Nephron (organoid): ENCODE measurements around the gene ZSWIM6.

ENCODE experiments used
- H3K27ac Mint-ChIP-seq, 3 experiments: 2 replicates each; pipeline ENCODE4 v1.8.0; 2020; ENCODE audit warnings: mixed read lengths in 3 of 3, mild to moderate bottlenecking in 2 of 3, moderate library complexity in 1 of 3
- H3K27me3 Mint-ChIP-seq: 2 replicates; pipeline ENCODE4 v1.8.0; 2021; ENCODE audit warnings: low read depth, mild to moderate bottlenecking, moderate library complexity, mixed read lengths
- H3K36me3 Mint-ChIP-seq: 2 replicates; pipeline ENCODE4 v1.8.0; 2020; ENCODE audit warnings: low read depth, mixed read lengths
- H3K4me1 Mint-ChIP-seq: 2 replicates; pipeline ENCODE4 v1.8.0; 2020; ENCODE audit warnings: mixed read lengths
- H3K4me3 Mint-ChIP-seq, 3 experiments: 2 replicates each; pipeline ENCODE4 v1.8.0; 2020; ENCODE audit warnings: mild to moderate bottlenecking in 3 of 3, mixed read lengths in 3 of 3, moderate library complexity in 2 of 3
- H3K9me3 Mint-ChIP-seq: 2 replicates; pipeline ENCODE4 v1.8.0; 2020; ENCODE audit warnings: mixed read lengths
- CTCF ChIP-seq, 3 experiments: fragments of 200-600 bp; sonication (generic); IDR thresholded peaks; one replicate each; pipeline ENCODE4 v1.5.0; 2021; ENCODE audit warnings: antibody characterized with exemption in 3 of 3; ENCODE audit not compliant: unreplicated experiment in 3 of 3

The ZSWIM6 gene

GRCh38 chr5:61504143-61504770 lies 172.2 kb downstream of the ZSWIM6 start:
- TF ChIP-seq CTCF (IDR thresholded peaks at IDR 0.05; ENCODE audit: unreplicated experiment in 3 of 3), result no peak
- H3K36me3 Mint-ChIP-seq, result peaks cover 37% of the 10 kb centered on the region
- H3K4me1 Mint-ChIP-seq, result no peaks in the 10 kb centered on the region
- H3K4me3 Mint-ChIP-seq, result no peak overlapping the region
- no peak overlapping the region for H3K27ac Mint-ChIP-seq
- no peaks in the 10 kb centered on the region for H3K27me3 Mint-ChIP-seq
- no peaks in the 10 kb centered on the region for H3K9me3 Mint-ChIP-seq

GRCh38 chr5:61505281-61505680 lies 173.2 kb downstream of the ZSWIM6 start:
- H3K9me3 Mint-ChIP-seq, result no peaks in the 10 kb centered on the region
- H3K36me3 Mint-ChIP-seq, result peaks cover 40% of the 10 kb centered on the region
- H3K27me3 Mint-ChIP-seq, result no peaks in the 10 kb centered on the region
- no peak overlapping the region for H3K27ac Mint-ChIP-seq
- H3K4me1 Mint-ChIP-seq, result no peaks in the 10 kb centered on the region
- TF ChIP-seq CTCF (IDR thresholded peaks at IDR 0.05; ENCODE audit: unreplicated experiment in 3 of 3), result no peak
- H3K4me3 Mint-ChIP-seq, result no peak overlapping the region

- peaks cover 42% of the 10 kb centered on the region for H3K36me3 Mint-ChIP-seq
- H3K27me3 Mint-ChIP-seq, result no peaks in the 10 kb centered on the region
- H3K4me3 Mint-ChIP-seq, result no peak overlapping the region
- TF ChIP-seq CTCF (IDR thresholded peaks at IDR 0.05; ENCODE audit: unreplicated experiment in 3 of 3), result no peak
- H3K4me1 Mint-ChIP-seq, result no peaks in the 10 kb centered on the region
- H3K9me3 Mint-ChIP-seq, result peaks cover 4% of the 10 kb centered on the region
- no peak overlapping the region for H3K27ac Mint-ChIP-seq
Measured at GRCh38 chr5:61507232-61507631, 175.2 kb downstream of the ZSWIM6 start.

GRCh38 chr5:61516946-61517345 lies 184.9 kb downstream of the ZSWIM6 start:
- H3K36me3 Mint-ChIP-seq, result peaks cover 66% of the 10 kb centered on the region
- H3K27ac Mint-ChIP-seq, result no peak overlapping the region
- H3K4me1 Mint-ChIP-seq, result no peaks in the 10 kb centered on the region
- H3K9me3 Mint-ChIP-seq, result peaks cover 49% of the 10 kb centered on the region
- H3K4me3 Mint-ChIP-seq, result no peak overlapping the region
- TF ChIP-seq CTCF (IDR thresholded peaks at IDR 0.05; ENCODE audit: unreplicated experiment in 3 of 3), result no peak
- no peaks in the 10 kb centered on the region for H3K27me3 Mint-ChIP-seq

GRCh38 chr5:61519728-61520277 lies 187.7 kb downstream of the ZSWIM6 start:
- no peak for TF ChIP-seq CTCF (IDR thresholded peaks at IDR 0.05; ENCODE audit: unreplicated experiment in 3 of 3)
- Mint-ChIP-seq H3K27me3 (no peaks in the 10 kb centered on the region), H3K4me3 (no peak overlapping the region), H3K4me1 (peaks cover 4% of the 10 kb centered on the region), H3K9me3 (peaks cover 29% of the 10 kb centered on the region), H3K36me3 (peaks cover 62% of the 10 kb centered on the region), H3K27ac (no peak overlapping the region)

GRCh38 chr5:61523073-61523472 lies 191.0 kb downstream of the ZSWIM6 start:
- H3K27me3 Mint-ChIP-seq, result no peaks in the 10 kb centered on the region
- no peak for TF ChIP-seq CTCF (IDR thresholded peaks at IDR 0.05; ENCODE audit: unreplicated experiment in 3 of 3)
- no peak overlapping the region for H3K4me3 Mint-ChIP-seq
- peaks cover 11% of the 10 kb centered on the region for H3K4me1 Mint-ChIP-seq
- peaks cover 55% of the 10 kb centered on the region for H3K36me3 Mint-ChIP-seq
- peaks cover 7% of the 10 kb centered on the region for H3K9me3 Mint-ChIP-seq
- no peak overlapping the region for H3K27ac Mint-ChIP-seq
